NT2/D1 (cell line): ENCODE results near the gene CEP41.
"Not testable (repeated sequence)": the region's sequence is repeated elsewhere in the genome, so short reads cannot be mapped to it uniquely, and the experiment has no call there.

Experiments used
- DNase-seq: peaks from one replicate; pipeline ENCODE4 v3.0.0-alpha.2; 2011; ENCODE audit warnings: low read depth, low spot score
- H3K27me3 ChIP-seq: 2 replicates; pipeline ENCODE4 v1.6.0; 2011; ENCODE audit warnings: mild to moderate bottlenecking; ENCODE audit not compliant: insufficient read length, insufficient read depth
- H3K36me3 ChIP-seq: 2 replicates; pipeline ENCODE4 v1.6.1; 2011; ENCODE audit warnings: mild to moderate bottlenecking, low read length, mixed read lengths; ENCODE audit not compliant: insufficient read depth, insufficient read length
- H3K4me1 ChIP-seq: 2 replicates; pipeline ENCODE4 v1.5.1; 2011; ENCODE audit not compliant: insufficient read depth, insufficient read length
- H3K4me3 ChIP-seq: 2 replicates; pipeline ENCODE4 v1.5.1; 2011; ENCODE audit warnings: low read depth; ENCODE audit not compliant: insufficient read length
- H3K9ac ChIP-seq: 2 replicates; pipeline ENCODE4 v1.6.0; 2011; ENCODE audit warnings: low read depth; ENCODE audit not compliant: insufficient read length
- H3K9me3 ChIP-seq: 2 replicates; pipeline ENCODE4 v1.5.1; 2011; ENCODE audit warnings: mild to moderate bottlenecking, low read length; ENCODE audit not compliant: insufficient read depth
- SUZ12 ChIP-seq: IDR thresholded peaks from 2 replicates; pipeline ENCODE4 v1.6.1; 2011; ENCODE audit not compliant: insufficient read length, insufficient read depth; ENCODE audit errors: extremely low read depth
- YY1 ChIP-seq: IDR thresholded peaks from 2 replicates; pipeline ENCODE4 v1.6.1; 2011; ENCODE audit not compliant: insufficient read length, insufficient read depth
- ZNF274 ChIP-seq: IDR thresholded peaks from 2 replicates; pipeline ENCODE4 v1.6.1; 2011; ENCODE audit warnings: mild to moderate bottlenecking, low read depth, low read length

Gene CEP41

GRCh38 chr7:130454959-130455358 lies 14.1 kb upstream of the CEP41 start:
- Histone ChIP-seq H3K9me3 (peaks cover 14% of the 10 kb centered on the region), H3K36me3 (no peaks in the 10 kb centered on the region), H3K4me3 (no peak overlapping the region), H3K9ac (no peak overlapping the region), H3K27me3 (no peaks in the 10 kb centered on the region), H3K4me1 (no peaks in the 10 kb centered on the region)
- TF ChIP-seq ZNF274: no peak
- TF ChIP-seq YY1: no peak
- no peak for TF ChIP-seq SUZ12
- DNase-seq: no peak

- Histone ChIP-seq H3K9me3 (peaks cover 6% of the 10 kb centered on the region), H3K4me3 (no peak overlapping the region), H3K27me3 (no peaks in the 10 kb centered on the region), H3K36me3 (no peaks in the 10 kb centered on the region), H3K9ac (no peak overlapping the region), H3K4me1 (no peaks in the 10 kb centered on the region)
- DNase-seq: no peak
- no peak for TF ChIP-seq ZNF274
- no peak for TF ChIP-seq SUZ12
- TF ChIP-seq YY1: no peak
These were observed 12.1 kb upstream of the CEP41 start for GRCh38 chr7:130452951-130453350.

DNA sequence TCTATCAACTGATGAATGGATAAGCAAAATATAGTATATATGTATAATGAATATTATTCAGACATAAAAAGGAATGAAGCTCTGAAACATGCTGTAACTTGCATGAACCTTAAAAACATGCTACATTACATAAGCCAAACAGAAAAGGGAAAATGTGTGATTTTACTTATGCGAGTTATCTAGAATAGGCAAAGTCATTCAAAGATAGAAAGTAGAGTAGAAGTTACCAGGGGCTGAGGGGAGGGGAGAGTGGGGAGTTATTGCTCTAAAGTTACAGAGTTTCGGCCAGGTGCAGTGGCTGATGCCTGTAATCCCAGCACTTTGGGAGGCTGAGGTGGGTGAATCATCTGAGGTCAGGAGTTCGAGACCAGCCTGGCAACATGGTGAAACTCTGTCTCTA lies 10.5 kb upstream of the CEP41 start:
- not testable (repeated sequence) for H3K27me3 ChIP-seq, DNase-seq, H3K36me3 ChIP-seq, H3K4me1 ChIP-seq, H3K4me3 ChIP-seq, H3K9ac ChIP-seq
- peaks cover 13% of the 10 kb centered on the region for H3K9me3 ChIP-seq

DNA sequence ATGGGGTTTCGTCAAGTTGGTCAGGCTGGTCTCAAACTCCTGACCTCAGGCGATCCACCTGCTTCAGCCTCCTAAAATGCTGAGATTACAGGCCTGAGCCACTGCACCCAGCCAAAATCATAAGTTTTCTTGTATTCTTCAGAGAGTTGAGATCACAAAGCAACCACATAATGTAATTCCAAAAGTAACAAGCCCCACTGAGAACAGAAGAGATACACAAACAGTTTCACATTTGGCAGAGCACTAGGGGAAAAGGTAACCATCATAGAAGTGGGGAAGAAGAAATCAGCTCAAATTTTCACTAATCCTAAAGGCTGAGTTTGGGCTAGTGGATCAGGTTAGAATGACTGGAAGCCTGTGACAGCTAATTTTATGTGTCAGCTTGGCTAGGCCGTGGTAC lies 5.4 kb upstream of the CEP41 start:
- no peak for TF ChIP-seq ZNF274
- no peak for TF ChIP-seq YY1
- TF ChIP-seq SUZ12: no peak
- Histone ChIP-seq H3K27me3 (no peaks in the 10 kb centered on the region), H3K36me3 (no peaks in the 10 kb centered on the region), H3K9me3 (peaks cover 13% of the 10 kb centered on the region), H3K4me1 (no peaks in the 10 kb centered on the region), H3K9ac (no peak overlapping the region), H3K4me3 (no peak overlapping the region)
- no peak for DNase-seq

DNA sequence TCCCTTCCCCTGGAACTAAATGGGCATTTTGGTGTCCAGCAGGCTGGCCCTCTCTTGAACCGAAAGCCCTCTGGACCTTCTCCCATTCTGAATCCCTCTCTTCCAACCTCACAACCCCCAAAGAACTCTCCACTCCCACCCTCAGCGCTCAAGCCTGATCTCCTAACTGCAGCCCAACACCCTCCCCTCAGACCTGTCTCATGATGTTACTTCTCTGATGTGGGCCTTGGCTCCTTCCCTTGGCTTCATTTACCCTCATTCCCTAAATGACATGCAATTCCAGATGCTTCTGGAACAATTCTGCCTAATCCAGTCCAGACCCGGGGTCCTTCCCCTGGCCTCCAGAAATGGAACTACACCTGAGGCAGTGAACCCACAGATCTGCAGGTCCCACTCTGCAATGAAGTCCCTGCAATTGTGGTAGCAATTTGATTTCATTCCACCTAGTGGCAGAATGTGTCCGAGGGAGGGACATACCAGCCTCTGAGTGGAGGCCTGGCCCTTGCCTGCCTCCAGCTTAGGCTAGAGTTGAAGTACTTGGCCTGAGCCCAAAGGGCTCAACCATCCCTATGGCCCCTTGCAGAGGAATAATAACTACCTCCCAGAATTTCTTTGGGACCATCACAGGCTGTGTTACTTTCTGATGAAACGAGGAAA lies 4.1 kb upstream of the CEP41 start:
- H3K4me3 ChIP-seq: no peak overlapping the region
- no peaks in the 10 kb centered on the region for H3K27me3 ChIP-seq
- H3K9ac ChIP-seq: no peak overlapping the region
- no peaks in the 10 kb centered on the region for H3K4me1 ChIP-seq
- H3K9me3 ChIP-seq: peaks cover 13% of the 10 kb centered on the region
- no peak for TF ChIP-seq ZNF274
- no peaks in the 10 kb centered on the region for H3K36me3 ChIP-seq
- no peak for DNase-seq

DNA sequence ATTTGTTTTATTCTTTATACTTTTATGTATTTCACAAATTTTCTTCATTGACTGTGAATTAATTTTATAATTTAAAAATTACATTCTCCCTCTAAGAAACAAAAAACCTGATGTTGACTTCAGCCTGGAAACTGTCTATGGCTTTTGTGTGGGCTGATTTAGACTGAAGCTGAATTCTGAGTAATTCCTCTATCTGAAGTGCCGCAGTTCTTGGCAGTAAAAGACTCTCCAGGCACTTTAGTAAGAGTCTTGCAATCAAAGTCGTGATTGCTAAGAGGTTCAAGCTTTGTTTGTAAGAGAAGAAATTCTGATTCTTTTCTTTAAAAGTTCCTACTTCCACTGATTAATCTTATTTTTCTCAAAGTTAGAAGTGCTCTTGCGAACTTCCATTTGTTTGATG lies 3.4 kb upstream of the CEP41 start:
- Histone ChIP-seq H3K27me3 (no peaks in the 10 kb centered on the region), H3K9me3 (peaks cover 13% of the 10 kb centered on the region), H3K4me3 (no peak overlapping the region), H3K9ac (no peak overlapping the region), H3K4me1 (no peaks in the 10 kb centered on the region), H3K36me3 (peaks cover 4% of the 10 kb centered on the region)
- no peak for DNase-seq
- TF ChIP-seq ZNF274 (no peak), YY1 (no peak), SUZ12 (no peak)

- Histone ChIP-seq H3K9me3 (peaks cover 3% of the 10 kb centered on the region; the same call in 1 of the 2 replicates), H3K4me1 (no peaks in the 10 kb centered on the region), H3K4me3 (no peak overlapping the region), H3K9ac (no peak overlapping the region), H3K36me3 (peaks cover 4% of the 10 kb centered on the region), H3K27me3 (no peaks in the 10 kb centered on the region)
- TF ChIP-seq YY1: no peak
- TF ChIP-seq ZNF274: no peak
- no peak for TF ChIP-seq SUZ12
- DNase-seq: no peak
These were observed 1.8 kb upstream of the CEP41 start for GRCh38 chr7:130442601-130443000.

GRCh38 chr7:130441408-130441869 lies 623 bp upstream of the CEP41 start:
- H3K4me1 ChIP-seq: no peaks in the 10 kb centered on the region
- peak; percentile 33 for DNase-seq
- H3K36me3 ChIP-seq: peaks cover 4% of the 10 kb centered on the region
- H3K4me3 ChIP-seq: no peak overlapping the region
- no peak overlapping the region for H3K9ac ChIP-seq
- H3K9me3 ChIP-seq: no peaks in the 10 kb centered on the region; the same call in 1 of the 2 replicates
- TF ChIP-seq SUZ12 (no peak), ZNF274 (no peak), YY1 (no peak)
- H3K27me3 ChIP-seq: no peaks in the 10 kb centered on the region
